ENCODE results near the gene CNMD.
A peak's percentile ranks its signal among the peaks of the same experiment; 100 is the strongest.

CNMD gene

DNA sequence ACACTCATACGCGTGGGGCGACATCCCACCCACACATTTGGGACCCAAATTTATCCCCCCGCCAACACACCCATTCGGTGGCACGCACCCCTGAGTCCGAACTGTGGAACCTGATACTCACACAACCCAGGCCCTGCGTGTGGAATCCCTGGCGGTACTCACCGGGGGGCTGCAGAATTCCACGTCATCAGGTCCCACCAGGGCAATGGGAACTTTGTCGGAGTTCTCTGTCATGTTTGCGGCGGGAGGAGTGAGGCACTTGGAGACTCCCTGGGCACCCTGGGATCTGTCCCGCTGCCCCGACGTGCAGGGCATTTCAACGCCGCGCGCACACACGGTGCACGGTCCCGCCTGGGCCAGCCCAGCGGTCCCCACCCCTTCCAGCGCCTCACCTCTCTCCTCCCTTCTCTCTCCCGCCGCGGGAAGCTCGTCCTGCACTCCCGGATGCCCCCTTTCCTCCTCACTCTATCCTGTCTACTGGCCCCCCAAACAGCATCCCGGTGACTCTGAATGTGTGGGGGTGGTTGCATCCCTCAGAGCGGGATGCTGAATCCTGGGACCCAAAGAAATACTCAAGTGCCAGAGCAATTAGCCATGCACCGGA, at the start of gene CNMD:
CNMD (minus strand) TSS at position 353 of the 604 bp plus-strand sequence; CDS start at position 234, 119 bp downstream.
- H3K36me3 Mint-ChIP-seq (ENCODE audit: low read depth), result no peaks in the 10 kb centered on the region
- no peak within 1 kb of the TSS for H3K27ac Mint-ChIP-seq
- peaks cover 51% of the 10 kb centered on the region for H3K27me3 Mint-ChIP-seq
- peak within 1 kb of the TSS; percentile 51 for H3K4me3 Mint-ChIP-seq
- no peaks in the 10 kb centered on the region for H3K9me3 Mint-ChIP-seq
- H3K4me1 Mint-ChIP-seq (ENCODE audit: low read depth), result no peaks in the 10 kb centered on the region

DNA sequence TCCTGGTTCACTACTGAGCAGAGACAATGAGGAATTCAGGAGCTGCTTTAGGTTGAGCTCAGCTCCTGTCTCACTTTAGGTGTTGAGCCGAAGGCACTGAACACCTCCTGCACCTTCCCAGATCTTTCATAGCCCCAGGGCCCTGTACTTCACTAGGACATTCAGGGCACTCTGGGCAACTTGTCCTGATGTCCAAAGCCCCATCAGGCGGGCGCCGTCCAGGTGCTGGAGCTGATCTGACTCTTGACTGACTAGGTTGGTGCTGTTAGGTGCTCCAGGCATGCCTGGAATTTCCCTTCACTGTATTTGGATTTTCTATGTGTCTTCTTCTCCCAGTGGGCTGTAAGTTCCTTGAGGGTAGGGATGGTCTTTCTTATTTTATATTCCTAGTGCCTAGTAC, 48.4 kb upstream of the CNMD start:
- no peaks in the 10 kb centered on the region for H3K4me1 Mint-ChIP-seq (ENCODE audit: low read depth)
- H3K36me3 Mint-ChIP-seq (ENCODE audit: low read depth), result no peaks in the 10 kb centered on the region

DNA sequence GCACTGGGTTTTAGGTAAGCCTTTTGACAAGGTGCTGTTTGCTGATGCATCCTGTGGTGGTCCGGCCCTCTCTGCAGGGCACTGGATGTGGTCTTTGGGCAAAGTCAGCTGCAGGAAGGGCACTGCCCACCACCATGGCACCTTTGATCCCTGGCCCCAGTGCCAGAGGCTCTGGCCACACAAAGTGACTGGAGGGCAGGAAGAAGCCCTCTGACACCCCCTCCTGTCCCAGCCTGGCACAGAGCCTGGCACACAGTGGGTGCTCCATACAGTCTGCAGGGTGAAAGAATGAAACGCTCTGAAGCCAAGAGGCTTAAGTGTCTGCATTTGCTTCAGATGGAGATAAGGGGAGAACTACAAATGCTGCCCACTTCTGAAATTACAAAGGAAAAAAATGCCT, 47.6 kb upstream of the CNMD start:
- no peaks in the 10 kb centered on the region for H3K9me3 Mint-ChIP-seq
- no peak overlapping the region for H3K27ac Mint-ChIP-seq
- H3K27me3 Mint-ChIP-seq, result no peaks in the 10 kb centered on the region
- H3K4me3 Mint-ChIP-seq, result no peak overlapping the region
- H3K4me1 Mint-ChIP-seq (ENCODE audit: low read depth), result no peaks in the 10 kb centered on the region
- no peaks in the 10 kb centered on the region for H3K36me3 Mint-ChIP-seq (ENCODE audit: low read depth)

More for the DNA sequence above, 48.4 kb upstream of the CNMD start:
- no peak overlapping the region for H3K27ac Mint-ChIP-seq
- no peaks in the 10 kb centered on the region for H3K9me3 Mint-ChIP-seq
- H3K27me3 Mint-ChIP-seq, result no peaks in the 10 kb centered on the region
- no peak overlapping the region for H3K4me3 Mint-ChIP-seq

DNA sequence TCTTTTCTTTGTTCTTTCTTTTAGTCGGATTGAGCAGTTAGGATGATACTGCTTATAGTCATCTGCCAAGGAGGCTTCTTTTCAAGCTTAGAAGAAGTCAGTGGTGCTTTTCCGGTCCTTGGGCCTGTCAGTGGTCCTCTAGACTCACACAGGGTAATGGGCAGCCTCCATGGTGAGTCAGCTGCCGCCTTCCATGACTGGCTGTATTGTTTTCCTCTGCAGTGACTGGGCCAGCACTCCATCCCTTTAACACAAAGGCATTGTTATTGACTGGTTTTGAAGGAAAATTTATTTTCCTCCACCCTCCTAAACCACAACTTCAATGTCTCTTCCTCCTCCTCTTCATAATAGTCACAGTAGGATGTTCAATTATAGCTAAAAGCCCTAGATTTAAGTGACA, 47.1 kb upstream of the CNMD start:
- H3K9me3 Mint-ChIP-seq, result no peaks in the 10 kb centered on the region
- no peaks in the 10 kb centered on the region for H3K4me1 Mint-ChIP-seq (ENCODE audit: low read depth)
- no peaks in the 10 kb centered on the region for H3K27me3 Mint-ChIP-seq
- H3K36me3 Mint-ChIP-seq (ENCODE audit: low read depth), result no peaks in the 10 kb centered on the region
- no peak overlapping the region for H3K27ac Mint-ChIP-seq
- no peak overlapping the region for H3K4me3 Mint-ChIP-seq

DNA sequence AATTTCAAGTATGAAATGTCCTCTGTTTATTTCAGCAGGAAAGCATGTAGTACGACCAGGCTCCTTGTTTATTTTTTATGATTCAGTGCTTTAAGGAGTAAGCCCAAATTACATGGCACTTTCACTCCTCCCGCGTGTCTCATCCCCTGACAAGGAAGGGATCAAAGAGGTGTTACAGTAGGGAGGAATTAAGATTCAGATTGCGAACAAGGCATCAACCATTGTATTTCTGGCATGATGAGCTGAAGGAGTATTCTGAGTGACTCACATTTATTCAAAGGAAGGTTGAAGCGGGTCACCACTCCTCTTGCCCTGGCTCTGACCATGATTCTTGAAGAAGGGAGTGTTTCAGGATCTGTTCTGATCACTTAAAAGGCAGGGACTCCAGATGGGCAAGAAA, 46.1 kb upstream of the CNMD start:
- no peak overlapping the region for H3K4me3 Mint-ChIP-seq
- peaks cover 4% of the 10 kb centered on the region for H3K27me3 Mint-ChIP-seq
- H3K9me3 Mint-ChIP-seq, result no peaks in the 10 kb centered on the region
- no peaks in the 10 kb centered on the region for H3K36me3 Mint-ChIP-seq (ENCODE audit: low read depth)
- no peaks in the 10 kb centered on the region for H3K4me1 Mint-ChIP-seq (ENCODE audit: low read depth)
- H3K27ac Mint-ChIP-seq, result no peak overlapping the region

DNA sequence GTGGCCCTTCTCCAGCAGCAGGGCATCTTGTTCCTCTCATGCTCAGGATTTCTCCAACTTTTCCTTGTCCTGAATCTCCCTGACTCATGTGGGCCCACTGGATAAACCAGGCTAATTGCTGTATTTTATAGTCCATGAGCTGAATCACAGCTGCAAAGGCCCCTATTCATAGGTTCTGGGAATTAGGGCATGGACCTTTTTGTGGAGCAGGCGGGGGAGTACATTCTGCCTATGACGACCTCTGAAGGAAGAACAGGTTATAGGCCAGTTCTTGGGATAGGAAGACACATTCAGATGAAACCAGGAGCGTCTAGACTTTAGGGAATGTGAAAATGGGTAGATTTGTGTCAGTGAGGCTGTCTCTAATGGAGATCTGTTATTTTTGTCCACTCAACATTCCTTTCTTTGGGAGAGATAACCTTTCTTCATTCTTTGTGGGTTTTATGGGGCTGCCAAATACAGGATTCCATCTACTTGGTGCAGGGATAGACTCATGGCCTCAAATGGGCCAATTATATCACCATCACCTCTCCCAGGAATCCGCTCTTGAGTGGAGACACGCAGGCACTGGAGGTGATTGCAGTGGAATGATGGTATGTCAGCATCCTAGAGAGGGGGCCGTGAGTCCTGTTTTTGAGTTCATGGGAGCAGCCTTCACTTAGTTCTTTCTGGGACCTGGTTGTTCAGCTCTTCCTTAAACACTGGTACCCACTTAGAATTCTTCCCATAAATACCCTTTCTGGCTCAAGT, 45.1 kb upstream of the CNMD start:
- H3K9me3 Mint-ChIP-seq, result no peaks in the 10 kb centered on the region
- H3K36me3 Mint-ChIP-seq (ENCODE audit: low read depth), result no peaks in the 10 kb centered on the region
- H3K4me3 Mint-ChIP-seq, result no peak overlapping the region
- peaks cover 9% of the 10 kb centered on the region for H3K27me3 Mint-ChIP-seq
- H3K4me1 Mint-ChIP-seq (ENCODE audit: low read depth), result no peaks in the 10 kb centered on the region
- H3K27ac Mint-ChIP-seq, result no peak overlapping the region

DNA sequence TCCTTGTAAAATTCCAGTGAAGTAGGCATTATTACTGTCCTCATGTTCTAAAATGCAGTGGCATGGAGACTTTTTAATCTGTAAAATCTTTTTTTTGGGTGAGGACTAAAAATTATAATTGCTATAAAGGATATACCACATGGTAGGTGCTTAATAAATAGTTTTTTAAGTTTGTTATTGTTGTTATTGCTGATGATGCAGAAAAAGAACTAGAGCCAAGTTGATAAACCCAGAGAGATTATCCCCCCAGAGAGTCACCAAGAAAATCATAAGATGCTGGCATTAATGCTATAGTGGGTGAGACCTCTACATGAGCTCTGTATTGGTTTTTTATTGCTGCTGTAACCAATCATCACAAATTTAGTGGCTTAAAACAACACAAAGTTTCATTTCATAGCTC, 44.3 kb upstream of the CNMD start:
- no peaks in the 10 kb centered on the region for H3K36me3 Mint-ChIP-seq (ENCODE audit: low read depth)
- H3K4me3 Mint-ChIP-seq, result no peak overlapping the region
- H3K9me3 Mint-ChIP-seq, result no peaks in the 10 kb centered on the region
- H3K27me3 Mint-ChIP-seq, result peaks cover 9% of the 10 kb centered on the region
- H3K27ac Mint-ChIP-seq, result no peak overlapping the region
- H3K4me1 Mint-ChIP-seq (ENCODE audit: low read depth), result no peaks in the 10 kb centered on the region

DNA sequence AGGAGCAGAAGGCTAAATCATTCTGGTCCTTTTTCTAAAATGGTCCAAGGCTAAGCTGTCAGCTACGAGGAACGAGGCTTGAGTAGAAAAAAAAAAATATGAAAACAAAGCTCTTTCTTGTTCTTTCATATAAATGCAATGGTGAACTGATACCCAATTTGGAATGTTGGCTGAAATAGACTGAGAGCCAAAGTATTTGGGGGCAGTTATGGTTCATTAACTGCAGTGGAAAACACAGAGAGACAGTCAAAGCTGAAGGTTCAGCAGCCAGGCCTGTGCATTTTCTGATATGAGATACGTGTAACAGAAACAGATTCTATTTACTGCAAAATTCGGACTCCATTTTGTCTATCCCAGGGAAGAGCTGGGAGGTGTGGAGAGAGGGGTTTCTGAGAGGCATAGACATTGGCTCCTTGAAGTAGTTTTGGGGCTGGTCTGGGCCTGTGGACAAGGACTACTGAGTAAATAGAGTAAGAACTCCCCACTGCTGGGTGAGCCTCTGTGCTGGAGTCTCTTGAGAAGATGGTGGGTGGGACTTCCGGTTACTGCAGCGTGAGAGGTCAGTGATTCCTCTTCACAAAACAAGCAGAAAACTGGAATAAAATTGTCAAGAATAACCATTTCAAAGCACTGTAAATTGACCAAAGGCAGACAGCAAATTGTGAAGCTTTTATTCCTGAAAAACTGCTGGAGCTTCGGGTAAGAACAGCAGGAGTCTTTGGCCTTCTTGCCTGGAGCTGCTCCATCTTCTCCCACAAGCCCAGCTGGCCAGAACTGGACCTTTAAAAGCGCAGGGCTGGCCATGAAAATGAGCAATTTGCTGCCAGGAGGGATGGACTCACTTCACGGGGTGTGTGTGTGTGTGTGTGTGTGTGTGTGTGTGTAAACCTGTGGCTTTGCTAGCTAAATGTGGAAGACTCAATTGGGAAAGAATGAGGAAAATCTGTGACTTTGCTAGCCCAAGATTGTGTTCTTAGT, 43.1 kb upstream of the CNMD start:
- H3K27me3 Mint-ChIP-seq, result peaks cover 9% of the 10 kb centered on the region
- H3K27ac Mint-ChIP-seq, result no peak overlapping the region
- no peaks in the 10 kb centered on the region for H3K4me1 Mint-ChIP-seq (ENCODE audit: low read depth)
- no peaks in the 10 kb centered on the region for H3K36me3 Mint-ChIP-seq (ENCODE audit: low read depth)
- no peak overlapping the region for H3K4me3 Mint-ChIP-seq
- H3K9me3 Mint-ChIP-seq, result no peaks in the 10 kb centered on the region

DNA sequence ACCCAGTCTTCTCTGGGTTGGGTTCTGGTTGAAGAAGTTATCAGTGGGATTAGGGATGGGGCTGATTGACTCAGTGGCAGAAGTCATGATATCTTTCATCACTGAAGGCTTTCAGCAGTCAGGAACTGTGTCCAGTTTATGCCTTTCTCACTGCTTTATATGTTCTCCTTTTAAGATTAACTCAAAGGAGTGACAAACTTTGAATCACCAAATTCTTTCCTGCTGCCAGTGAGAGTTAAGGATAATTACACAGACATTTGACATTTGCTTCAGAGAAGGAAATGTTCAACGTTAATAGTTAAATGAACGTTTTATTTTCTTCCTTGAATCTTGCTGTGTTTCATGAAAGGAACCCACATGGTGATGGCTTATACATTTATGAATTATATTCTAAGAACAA, 41.0 kb upstream of the CNMD start:
- no peak overlapping the region for H3K27ac Mint-ChIP-seq
- H3K9me3 Mint-ChIP-seq, result no peaks in the 10 kb centered on the region
- no peaks in the 10 kb centered on the region for H3K36me3 Mint-ChIP-seq (ENCODE audit: low read depth)
- H3K4me1 Mint-ChIP-seq (ENCODE audit: low read depth), result no peaks in the 10 kb centered on the region
- peaks cover 16% of the 10 kb centered on the region for H3K27me3 Mint-ChIP-seq
- H3K4me3 Mint-ChIP-seq, result no peak overlapping the region

DNA sequence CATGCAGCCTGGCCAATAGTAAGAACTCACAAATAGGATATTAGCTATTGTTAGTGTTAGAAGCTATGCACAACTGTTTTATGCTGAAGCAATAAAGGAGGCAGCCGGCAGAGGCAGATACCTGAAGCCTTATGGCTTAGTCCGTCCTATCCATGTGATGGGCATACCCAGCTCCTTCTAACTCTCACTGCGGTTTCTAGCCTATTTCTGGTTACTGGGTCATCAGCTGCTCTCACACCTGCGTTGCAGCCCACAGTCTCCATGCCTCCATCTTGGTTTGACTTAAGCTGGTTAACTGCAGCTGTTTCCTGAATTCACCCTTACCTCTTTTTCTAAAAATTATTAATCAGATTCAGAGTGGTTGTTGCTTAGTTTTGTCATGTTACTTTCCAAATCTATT, 40.5 kb upstream of the CNMD start:
- Mint-ChIP-seq H3K9me3 (no peaks in the 10 kb centered on the region), H3K27me3 (peaks cover 20% of the 10 kb centered on the region), H3K27ac (no peak overlapping the region), H3K4me1 (ENCODE audit: low read depth) (no peaks in the 10 kb centered on the region), H3K4me3 (no peak overlapping the region), H3K36me3 (ENCODE audit: low read depth) (no peaks in the 10 kb centered on the region)

DNA sequence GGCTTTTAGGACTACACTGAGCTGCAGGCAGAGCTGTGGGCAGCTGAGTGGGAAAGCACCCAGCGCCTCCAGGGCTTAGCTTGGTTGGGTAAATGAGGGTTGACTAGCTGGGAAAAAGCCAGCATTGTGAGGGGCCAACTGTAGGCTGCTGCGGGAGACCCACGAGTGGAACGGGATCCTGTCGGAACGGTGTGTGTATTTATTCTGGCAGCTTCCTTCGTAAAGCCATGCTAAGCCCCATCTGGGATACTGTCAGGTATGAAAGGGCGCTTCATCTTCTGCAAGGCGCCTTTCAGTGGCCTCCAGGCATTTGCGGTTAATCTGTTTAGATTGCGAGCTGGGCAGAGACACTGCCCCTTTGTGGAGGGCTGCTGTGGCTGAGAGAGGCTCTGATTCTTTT, 39.5 kb upstream of the CNMD start:
- Mint-ChIP-seq H3K27me3 (peaks cover 20% of the 10 kb centered on the region), H3K4me3 (no peak overlapping the region), H3K27ac (no peak overlapping the region), H3K9me3 (no peaks in the 10 kb centered on the region), H3K36me3 (ENCODE audit: low read depth) (no peaks in the 10 kb centered on the region), H3K4me1 (ENCODE audit: low read depth) (no peaks in the 10 kb centered on the region)

DNA sequence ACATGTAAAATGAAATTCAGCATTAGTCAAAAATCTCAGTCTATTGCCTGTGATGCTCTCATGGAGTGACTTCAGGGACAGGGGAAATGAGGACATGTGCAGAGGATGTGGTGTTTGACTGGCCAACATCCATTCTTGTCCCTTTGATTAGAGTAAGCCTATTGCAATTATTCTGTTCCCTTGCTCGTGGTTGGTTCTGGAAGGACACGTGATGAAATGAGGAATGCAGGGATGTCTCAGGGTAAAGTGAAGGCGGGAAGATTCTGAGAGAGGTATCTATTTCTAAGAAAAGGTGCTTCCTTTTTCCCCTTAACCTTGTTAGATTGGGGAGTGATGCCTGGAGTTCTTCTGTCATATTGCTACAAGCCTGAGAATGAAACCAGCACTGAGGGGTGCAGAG, 37.1 kb upstream of the CNMD start:
- Mint-ChIP-seq H3K4me1 (ENCODE audit: low read depth) (no peaks in the 10 kb centered on the region), H3K27me3 (peaks cover 33% of the 10 kb centered on the region), H3K36me3 (ENCODE audit: low read depth) (no peaks in the 10 kb centered on the region), H3K27ac (no peak overlapping the region), H3K4me3 (no peak overlapping the region), H3K9me3 (no peaks in the 10 kb centered on the region)

DNA sequence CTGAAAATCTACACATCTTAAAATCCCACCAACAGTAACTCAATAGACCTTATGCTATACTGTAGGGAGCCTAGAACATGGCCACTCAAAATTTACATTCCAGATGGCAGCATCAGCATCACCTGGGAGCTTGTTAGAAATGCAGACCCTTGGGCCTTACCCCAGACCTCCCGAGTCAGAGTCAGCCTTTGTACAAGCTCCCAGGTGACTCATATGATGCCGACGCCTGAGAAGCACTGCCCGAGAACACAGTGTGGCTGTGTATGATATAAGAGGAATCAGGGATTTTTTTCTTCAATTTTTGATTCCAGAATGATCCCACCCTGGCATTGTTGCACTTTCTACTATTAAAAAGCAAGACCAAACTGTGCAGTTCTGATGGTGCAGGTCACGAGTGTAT, 35.9 kb upstream of the CNMD start:
- Mint-ChIP-seq H3K27ac (no peak overlapping the region), H3K9me3 (no peaks in the 10 kb centered on the region), H3K4me3 (no peak overlapping the region), H3K27me3 (peaks cover 31% of the 10 kb centered on the region), H3K36me3 (ENCODE audit: low read depth) (no peaks in the 10 kb centered on the region), H3K4me1 (ENCODE audit: low read depth) (no peaks in the 10 kb centered on the region)

DNA sequence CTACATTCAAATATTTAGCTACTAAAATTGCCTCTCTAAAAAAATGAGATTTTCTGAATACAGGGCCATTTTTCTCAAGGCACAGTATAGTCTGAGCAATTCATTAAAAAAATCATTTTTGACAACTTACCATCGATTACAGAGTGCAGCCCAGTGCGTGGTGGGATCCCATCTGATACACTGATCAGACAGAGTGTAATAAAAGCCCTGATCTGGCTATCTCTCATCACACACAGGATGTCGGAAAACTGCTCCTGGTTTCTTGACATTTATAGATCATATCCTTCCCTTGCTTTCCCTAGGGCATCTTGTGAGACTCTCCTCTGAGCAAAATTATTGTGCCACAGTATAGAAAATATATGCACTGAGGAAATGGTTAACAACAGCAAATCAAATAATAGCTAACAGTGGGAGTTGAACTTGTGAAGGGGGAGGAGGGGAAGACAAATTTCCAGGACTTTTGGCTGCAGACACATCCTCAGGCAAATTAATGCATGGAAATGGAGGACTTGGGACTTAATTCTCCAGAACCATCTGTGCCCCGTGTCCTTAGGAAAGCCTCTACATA, 28.4 kb upstream of the CNMD start:
- H3K27me3 Mint-ChIP-seq, result peaks cover 15% of the 10 kb centered on the region
- H3K4me1 Mint-ChIP-seq (ENCODE audit: low read depth), result no peaks in the 10 kb centered on the region
- H3K9me3 Mint-ChIP-seq, result no peaks in the 10 kb centered on the region
- no peaks in the 10 kb centered on the region for H3K36me3 Mint-ChIP-seq (ENCODE audit: low read depth)
- no peak overlapping the region for H3K4me3 Mint-ChIP-seq
- no peak overlapping the region for H3K27ac Mint-ChIP-seq

Measured in stimulated activated naive CD8-positive, alpha-beta T cell treated with anti-CD3 and anti-CD28 coated beads, Interleukin-15, Interleukin-2, amounts not matched to agents 100 ng/mL and 50 ng/mL, for 24 hours (primary cell).